Body of pancreas (tissue), 4 donors: Measurements from ENCODE around the gene COL23A1. TPM values are rescaled to one million over a fixed set of nuclear protein-coding genes. Genes with fewer than 3 reads are reported as not detected.

ENCODE experiments used
- ATAC-seq: fragments of 150-250 bp; one replicate; pipeline ENCODE4 v1.9.1; 2016
- DNase-seq, 4 donors: peaks; one replicate each; pipeline ENCODE4 v3.0.0-alpha.2; 2019
- H3K27ac ChIP-seq, 4 donors: fragments of 200-600 bp; sonication (generic); 1 replicate in 3 of 4; 2 replicates in 1 of 4; pipeline versions ENCODE4 v1.5.1 to v1.6.1; 2016 to 2019; ENCODE audit warnings: mild to moderate bottlenecking in 1 of 4, mixed read lengths in 1 of 4, moderate library complexity in 1 of 4
- H3K27me3 ChIP-seq, 2 donors: fragments of 200-600 bp; sonication (generic); one replicate each; pipeline ENCODE4 v1.6.0; 2016; ENCODE audit warnings: mild to moderate bottlenecking in 1 of 2
- H3K36me3 ChIP-seq, 2 donors: fragments of 200-600 bp; sonication (generic); replicated peaks in 1 of 2; 2 replicates each; pipeline ENCODE4 v1.5.1; 2016; ENCODE audit warnings: low read depth in 2 of 2; ENCODE audit not compliant: insufficient read depth in 1 of 2
- H3K4me1 ChIP-seq: fragments of 200-600 bp; sonication (generic); one replicate; pipeline ENCODE4 v1.6.0; 2016
- H3K4me3 ChIP-seq, 2 donors: fragments of 200-600 bp; sonication (generic); 1 replicate in 1 of 2; 2 replicates in 1 of 2; pipeline ENCODE4 v1.5.1; 2016 to 2019
- H3K9me3 ChIP-seq, 3 donors: fragments of 200-600 bp; sonication (generic); 1 replicate in 2 of 3; 2 replicates in 1 of 3; pipeline ENCODE4 v1.5.1; 2016
- CTCF ChIP-seq, 7 experiments: fragments of 450-650 bp in 4 of 7; fragments of 200-600 bp in 3 of 7; sonication (generic) in 3 of 7; IDR thresholded peaks; one replicate each; pipeline ENCODE4 v1.5.1; 2016 to 2019; ENCODE audit warnings: antibody characterized with exemption in 7 of 7
- POLR2A ChIP-seq, 3 donors: fragments of 450-650 bp; IDR thresholded peaks; one replicate each; pipeline ENCODE4 v1.6.1; 2016; ENCODE audit warnings: antibody characterized with exemption in 3 of 3, mild to moderate bottlenecking in 2 of 3
- WGBS, 2 donors: methylation state at CpG; one replicate each; pipeline ENCODE4 v1.1.5; 2017; 5-methylcytosine and 5-hydroxymethylcytosine counted together
- intact Hi-C: fragments of 100-400 bp; cut with DNase I; formaldehyde crosslinking; loops from one replicate; pipeline ENCODE4 v1.15.1; 2023
- total RNA-seq, 2 donors: library from RNA; depleted of rRNA; stranded (reverse); fragments of >200 nt; gene quantifications; one replicate each; pipeline ENCODE4 v1.1.0, GENCODE V29; 2016

COL23A1 gene
- total RNA-seq, 2 donors from 2014 or later: not detected

GRCh38 chr5:178476972-178477754 lies 113.0 kb downstream of the COL23A1 start:
- Histone ChIP-seq H3K4me1 (peaks cover 14% of the 10 kb centered on the region), H3K4me3 (no peak overlapping the region), H3K36me3 (no peaks in the 10 kb centered on the region), H3K9me3 (no peaks in the 10 kb centered on the region), H3K27ac (peak overlapping the region in 1 of 4 donors; percentile 53), H3K27me3 (no peaks in the 10 kb centered on the region)
- TF ChIP-seq CTCF (IDR thresholded peaks at IDR 0.05) (no peak), POLR2A (IDR thresholded peaks at IDR 0.05) (no peak)
- ATAC-seq: no peak
- 56 to 57% methylated on average over 12 of the region's 12 CpGs for WGBS, 2 donors
- DNase-seq: peak in 1 of 4 donors; percentile 26
- intact Hi-C loops: no loop called here

GRCh38 chr5:178476531-178476930 lies 113.7 kb downstream of the COL23A1 start:
- H3K4me1 ChIP-seq: peaks cover 14% of the 10 kb centered on the region
- ATAC-seq (no peak), DNase-seq (peak in 1 of 4 donors; percentile 12)
- TF ChIP-seq CTCF (IDR thresholded peaks at IDR 0.05): no peak
- TF ChIP-seq POLR2A (IDR thresholded peaks at IDR 0.05): no peak
- intact Hi-C loops: no loop called here
- no peak overlapping the region for H3K4me3 ChIP-seq
- H3K27ac ChIP-seq: no peak overlapping the region
- no peaks in the 10 kb centered on the region for H3K27me3 ChIP-seq
- WGBS, 2 donors: 94 to 98% methylated on average over 6 to 8 of the region's 8 CpGs
- H3K36me3 ChIP-seq: no peaks in the 10 kb centered on the region
- no peaks in the 10 kb centered on the region for H3K9me3 ChIP-seq

GRCh38 chr5:178475422-178475821 lies 114.8 kb downstream of the COL23A1 start:
- Histone ChIP-seq H3K9me3 (no peaks in the 10 kb centered on the region), H3K4me3 (no peak overlapping the region), H3K27me3 (no peaks in the 10 kb centered on the region), H3K27ac (no peak overlapping the region), H3K4me1 (peaks cover 14% of the 10 kb centered on the region), H3K36me3 (no peaks in the 10 kb centered on the region)
- no peak for ATAC-seq
- DNase-seq: no peak
- intact Hi-C loops: no loop called here
- TF ChIP-seq CTCF (IDR thresholded peaks at IDR 0.05) (no peak), POLR2A (IDR thresholded peaks at IDR 0.05) (no peak)
- WGBS, 2 donors: 88 to 90% methylated on average over 5 of the region's 5 CpGs

GRCh38 chr5:178474562-178475184 lies 115.5 kb downstream of the COL23A1 start:
- Histone ChIP-seq H3K27ac (peak overlapping the region in 1 of 4 donors; percentile 28), H3K4me1 (peaks cover 14% of the 10 kb centered on the region), H3K27me3 (no peaks in the 10 kb centered on the region), H3K4me3 (no peak overlapping the region), H3K36me3 (no peaks in the 10 kb centered on the region), H3K9me3 (no peaks in the 10 kb centered on the region)
- 20 to 27% methylated on average over 7 of the region's 7 CpGs for WGBS, 2 donors
- peak; percentile 40 for ATAC-seq
- intact Hi-C loops: no loop called here
- DNase-seq: no peak
- no peak for TF ChIP-seq CTCF (IDR thresholded peaks at IDR 0.05)
- no peak for TF ChIP-seq POLR2A (IDR thresholded peaks at IDR 0.05)
